ENCODE measurements around the gene CLTC. TPM values are rescaled to one million over a fixed set of nuclear protein-coding genes. Genes with fewer than 3 reads are reported as not detected.

The CLTC gene
- total and polyA plus RNA-seq, 2 experiments from 2014 or later = 107 to 344 TPM

DNA sequence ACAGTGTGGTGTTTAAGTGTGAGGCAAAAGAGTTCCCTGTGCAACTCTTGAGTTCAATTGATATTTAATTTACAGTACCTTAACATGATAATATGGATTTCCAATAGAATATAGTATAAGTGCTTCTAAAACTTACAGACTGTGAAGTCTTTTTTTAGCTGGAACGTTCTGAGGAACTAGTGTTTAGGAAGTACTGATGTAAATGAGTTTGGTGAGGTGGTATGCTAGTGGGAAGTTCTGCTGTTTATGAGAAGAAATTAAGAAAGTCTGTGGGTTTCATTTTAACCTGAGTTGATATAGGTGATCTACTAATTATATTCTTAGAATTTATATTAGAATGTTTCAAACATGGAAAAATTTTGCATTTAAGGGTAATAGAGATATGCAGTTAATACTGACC is 55.5 kb downstream of the CLTC start:
- no peaks in the 10 kb centered on the region for H3K27me3 ChIP-seq (ENCODE audit: insufficient read depth)
- ATAC-seq = no peak
- Mint-ChIP-seq H3K4me3 (no peak overlapping the region), H3K4me1 (no peaks in the 10 kb centered on the region), H3K36me3 (ENCODE audit: low read depth) (peaks cover 68% of the 10 kb centered on the region), H3K9me3 (no peaks in the 10 kb centered on the region), H3K27me3 (ENCODE audit: insufficient read depth, low read depth, poor library complexity) (no peaks in the 10 kb centered on the region), H3K27ac (0 out of 2 replicates have a peak overlapping the region, but pooled peaks have one; percentile 1)
- peaks cover 6% of the 10 kb centered on the region; the same call in 1 of the 2 replicates for H4K20me1 ChIP-seq (replicated peaks; ENCODE audit: insufficient read depth)
- no peaks in the 10 kb centered on the region for H3K4me1 ChIP-seq (ENCODE audit: insufficient read depth)
- TF ChIP-seq JUNB (IDR thresholded peaks at IDR 0.05; ENCODE audit: unreplicated experiment) = no peak
- TF ChIP-seq CREB1 (CRISPR knock-in tag; IDR thresholded peaks at IDR 0.05; ENCODE audit: low read depth) = no peak
- no peak for TF ChIP-seq NANOG (IDR thresholded peaks at IDR 0.05; ENCODE audit: borderline replicate concordance)
- TF ChIP-seq EZH2phosphoT487 (IDR thresholded peaks at IDR 0.05; ENCODE audit: unreplicated experiment) = no peak
- TF ChIP-seq, protein P1, sequence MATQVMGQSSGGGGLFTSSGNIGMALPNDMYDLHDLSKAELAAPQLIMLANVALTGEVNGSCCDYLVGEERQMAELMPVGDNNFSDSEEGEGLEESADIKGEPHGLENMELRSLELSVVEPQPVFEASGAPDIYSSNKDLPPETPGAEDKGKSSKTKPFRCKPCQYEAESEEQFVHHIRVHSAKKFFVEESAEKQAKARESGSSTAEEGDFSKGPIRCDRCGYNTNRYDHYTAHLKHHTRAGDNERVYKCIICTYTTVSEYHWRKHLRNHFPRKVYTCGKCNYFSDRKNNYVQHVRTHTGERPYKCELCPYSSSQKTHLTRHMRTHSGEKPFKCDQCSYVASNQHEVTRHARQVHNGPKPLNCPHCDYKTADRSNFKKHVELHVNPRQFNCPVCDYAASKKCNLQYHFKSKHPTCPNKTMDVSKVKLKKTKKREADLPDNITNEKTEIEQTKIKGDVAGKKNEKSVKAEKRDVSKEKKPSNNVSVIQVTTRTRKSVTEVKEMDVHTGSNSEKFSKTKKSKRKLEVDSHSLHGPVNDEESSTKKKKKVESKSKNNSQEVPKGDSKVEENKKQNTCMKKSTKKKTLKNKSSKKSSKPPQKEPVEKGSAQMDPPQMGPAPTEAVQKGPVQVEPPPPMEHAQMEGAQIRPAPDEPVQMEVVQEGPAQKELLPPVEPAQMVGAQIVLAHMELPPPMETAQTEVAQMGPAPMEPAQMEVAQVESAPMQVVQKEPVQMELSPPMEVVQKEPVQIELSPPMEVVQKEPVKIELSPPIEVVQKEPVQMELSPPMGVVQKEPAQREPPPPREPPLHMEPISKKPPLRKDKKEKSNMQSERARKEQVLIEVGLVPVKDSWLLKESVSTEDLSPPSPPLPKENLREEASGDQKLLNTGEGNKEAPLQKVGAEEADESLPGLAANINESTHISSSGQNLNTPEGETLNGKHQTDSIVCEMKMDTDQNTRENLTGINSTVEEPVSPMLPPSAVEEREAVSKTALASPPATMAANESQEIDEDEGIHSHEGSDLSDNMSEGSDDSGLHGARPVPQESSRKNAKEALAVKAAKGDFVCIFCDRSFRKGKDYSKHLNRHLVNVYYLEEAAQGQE (IDR thresholded peaks at IDR 0.05; ENCODE audit: unreplicated experiment) = no peak
- TF ChIP-seq, protein P2, sequence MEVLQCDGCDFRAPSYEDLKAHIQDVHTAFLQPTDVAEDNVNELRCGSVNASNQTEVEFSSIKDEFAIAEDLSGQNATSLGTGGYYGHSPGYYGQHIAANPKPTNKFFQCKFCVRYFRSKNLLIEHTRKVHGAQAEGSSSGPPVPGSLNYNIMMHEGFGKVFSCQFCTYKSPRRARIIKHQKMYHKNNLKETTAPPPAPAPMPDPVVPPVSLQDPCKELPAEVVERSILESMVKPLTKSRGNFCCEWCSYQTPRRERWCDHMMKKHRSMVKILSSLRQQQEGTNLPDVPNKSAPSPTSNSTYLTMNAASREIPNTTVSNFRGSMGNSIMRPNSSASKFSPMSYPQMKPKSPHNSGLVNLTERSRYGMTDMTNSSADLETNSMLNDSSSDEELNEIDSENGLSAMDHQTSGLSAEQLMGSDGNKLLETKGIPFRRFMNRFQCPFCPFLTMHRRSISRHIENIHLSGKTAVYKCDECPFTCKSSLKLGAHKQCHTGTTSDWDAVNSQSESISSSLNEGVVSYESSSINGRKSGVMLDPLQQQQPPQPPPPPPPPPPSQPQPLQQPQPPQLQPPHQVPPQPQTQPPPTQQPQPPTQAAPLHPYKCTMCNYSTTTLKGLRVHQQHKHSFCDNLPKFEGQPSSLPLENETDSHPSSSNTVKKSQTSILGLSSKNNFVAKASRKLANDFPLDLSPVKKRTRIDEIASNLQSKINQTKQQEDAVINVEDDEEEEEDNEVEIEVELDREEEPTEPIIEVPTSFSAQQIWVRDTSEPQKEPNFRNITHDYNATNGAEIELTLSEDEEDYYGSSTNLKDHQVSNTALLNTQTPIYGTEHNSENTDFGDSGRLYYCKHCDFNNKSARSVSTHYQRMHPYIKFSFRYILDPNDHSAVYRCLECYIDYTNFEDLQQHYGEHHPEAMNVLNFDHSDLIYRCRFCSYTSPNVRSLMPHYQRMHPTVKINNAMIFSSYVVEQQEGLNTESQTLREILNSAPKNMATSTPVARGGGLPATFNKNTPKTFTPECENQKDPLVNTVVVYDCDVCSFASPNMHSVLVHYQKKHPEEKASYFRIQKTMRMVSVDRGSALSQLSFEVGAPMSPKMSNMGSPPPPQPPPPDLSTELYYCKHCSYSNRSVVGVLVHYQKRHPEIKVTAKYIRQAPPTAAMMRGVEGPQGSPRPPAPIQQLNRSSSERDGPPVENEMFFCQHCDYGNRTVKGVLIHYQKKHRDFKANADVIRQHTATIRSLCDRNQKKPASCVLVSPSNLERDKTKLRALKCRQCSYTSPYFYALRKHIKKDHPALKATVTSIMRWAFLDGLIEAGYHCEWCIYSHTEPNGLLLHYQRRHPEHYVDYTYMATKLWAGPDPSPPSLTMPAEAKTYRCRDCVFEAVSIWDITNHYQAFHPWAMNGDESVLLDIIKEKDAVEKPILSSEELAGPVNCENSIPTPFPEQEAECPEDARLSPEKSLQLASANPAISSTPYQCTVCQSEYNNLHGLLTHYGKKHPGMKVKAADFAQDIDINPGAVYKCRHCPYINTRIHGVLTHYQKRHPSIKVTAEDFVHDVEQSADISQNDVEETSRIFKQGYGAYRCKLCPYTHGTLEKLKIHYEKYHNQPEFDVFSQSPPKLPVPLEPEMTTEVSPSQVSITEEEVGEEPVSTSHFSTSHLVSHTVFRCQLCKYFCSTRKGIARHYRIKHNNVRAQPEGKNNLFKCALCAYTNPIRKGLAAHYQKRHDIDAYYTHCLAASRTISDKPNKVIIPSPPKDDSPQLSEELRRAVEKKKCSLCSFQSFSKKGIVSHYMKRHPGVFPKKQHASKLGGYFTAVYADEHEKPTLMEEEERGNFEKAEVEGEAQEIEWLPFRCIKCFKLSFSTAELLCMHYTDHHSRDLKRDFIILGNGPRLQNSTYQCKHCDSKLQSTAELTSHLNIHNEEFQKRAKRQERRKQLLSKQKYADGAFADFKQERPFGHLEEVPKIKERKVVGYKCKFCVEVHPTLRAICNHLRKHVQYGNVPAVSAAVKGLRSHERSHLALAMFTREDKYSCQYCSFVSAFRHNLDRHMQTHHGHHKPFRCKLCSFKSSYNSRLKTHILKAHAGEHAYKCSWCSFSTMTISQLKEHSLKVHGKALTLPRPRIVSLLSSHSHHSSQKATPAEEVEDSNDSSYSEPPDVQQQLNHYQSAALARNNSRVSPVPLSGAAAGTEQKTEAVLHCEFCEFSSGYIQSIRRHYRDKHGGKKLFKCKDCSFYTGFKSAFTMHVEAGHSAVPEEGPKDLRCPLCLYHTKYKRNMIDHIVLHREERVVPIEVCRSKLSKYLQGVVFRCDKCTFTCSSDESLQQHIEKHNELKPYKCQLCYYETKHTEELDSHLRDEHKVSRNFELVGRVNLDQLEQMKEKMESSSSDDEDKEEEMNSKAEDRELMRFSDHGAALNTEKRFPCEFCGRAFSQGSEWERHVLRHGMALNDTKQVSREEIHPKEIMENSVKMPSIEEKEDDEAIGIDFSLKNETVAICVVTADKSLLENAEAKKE (CRISPR knock-in tag; IDR thresholded peaks at IDR 0.05) = no peak
- TF ChIP-seq POLR2AphosphoS5 (IDR thresholded peaks at IDR 0.05; ENCODE audit: low read depth) = no peak
- no peak for TF ChIP-seq ZNF114 (CRISPR knock-in tag; IDR thresholded peaks at IDR 0.05)
- no peak for TF ChIP-seq EZH2 (IDR thresholded peaks at IDR 0.05; ENCODE audit: low read depth, unreplicated experiment)
- no peak for TF ChIP-seq ZNF331 (CRISPR knock-in tag; IDR thresholded peaks at IDR 0.05; ENCODE audit: low read depth)
- TF ChIP-seq, protein P3, sequence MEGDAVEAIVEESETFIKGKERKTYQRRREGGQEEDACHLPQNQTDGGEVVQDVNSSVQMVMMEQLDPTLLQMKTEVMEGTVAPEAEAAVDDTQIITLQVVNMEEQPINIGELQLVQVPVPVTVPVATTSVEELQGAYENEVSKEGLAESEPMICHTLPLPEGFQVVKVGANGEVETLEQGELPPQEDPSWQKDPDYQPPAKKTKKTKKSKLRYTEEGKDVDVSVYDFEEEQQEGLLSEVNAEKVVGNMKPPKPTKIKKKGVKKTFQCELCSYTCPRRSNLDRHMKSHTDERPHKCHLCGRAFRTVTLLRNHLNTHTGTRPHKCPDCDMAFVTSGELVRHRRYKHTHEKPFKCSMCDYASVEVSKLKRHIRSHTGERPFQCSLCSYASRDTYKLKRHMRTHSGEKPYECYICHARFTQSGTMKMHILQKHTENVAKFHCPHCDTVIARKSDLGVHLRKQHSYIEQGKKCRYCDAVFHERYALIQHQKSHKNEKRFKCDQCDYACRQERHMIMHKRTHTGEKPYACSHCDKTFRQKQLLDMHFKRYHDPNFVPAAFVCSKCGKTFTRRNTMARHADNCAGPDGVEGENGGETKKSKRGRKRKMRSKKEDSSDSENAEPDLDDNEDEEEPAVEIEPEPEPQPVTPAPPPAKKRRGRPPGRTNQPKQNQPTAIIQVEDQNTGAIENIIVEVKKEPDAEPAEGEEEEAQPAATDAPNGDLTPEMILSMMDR (conservative IDR thresholded peaks at IDR 0.05; ENCODE audit: low read depth in 2 of 2) = no peak
- TF ChIP-seq, protein P4, sequence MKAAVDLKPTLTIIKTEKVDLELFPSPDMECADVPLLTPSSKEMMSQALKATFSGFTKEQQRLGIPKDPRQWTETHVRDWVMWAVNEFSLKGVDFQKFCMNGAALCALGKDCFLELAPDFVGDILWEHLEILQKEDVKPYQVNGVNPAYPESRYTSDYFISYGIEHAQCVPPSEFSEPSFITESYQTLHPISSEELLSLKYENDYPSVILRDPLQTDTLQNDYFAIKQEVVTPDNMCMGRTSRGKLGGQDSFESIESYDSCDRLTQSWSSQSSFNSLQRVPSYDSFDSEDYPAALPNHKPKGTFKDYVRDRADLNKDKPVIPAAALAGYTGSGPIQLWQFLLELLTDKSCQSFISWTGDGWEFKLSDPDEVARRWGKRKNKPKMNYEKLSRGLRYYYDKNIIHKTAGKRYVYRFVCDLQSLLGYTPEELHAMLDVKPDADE (IDR thresholded peaks at IDR 0.05) = no peak
- TF ChIP-seq STAT1 (IDR thresholded peaks at IDR 0.05; ENCODE audit: unreplicated experiment) = no peak
- no peaks in the 10 kb centered on the region for H3F3A ChIP-seq (replicated peaks; ENCODE audit: low read depth)
- no peaks in the 10 kb centered on the region for H3K9me2 ChIP-seq (ENCODE audit: insufficient read depth)
- H3K27ac ChIP-seq (ENCODE audit: low read depth) = no peak overlapping the region
- peaks cover 66% of the 10 kb centered on the region for H3K36me3 ChIP-seq (ENCODE audit: insufficient read depth)
- no peak for DNase-seq (ENCODE audit: low spot score)
- H3K4me3 ChIP-seq = no peak overlapping the region
- H2AFZ ChIP-seq = no peak overlapping the region
- no peak overlapping the region for H3K4me2 ChIP-seq
- peaks cover 5% of the 10 kb centered on the region; the same call in 1 of the 2 replicates for H3K79me2 ChIP-seq (replicated peaks; ENCODE audit: insufficient read depth)
